Hematopoietic multipotent progenitor cell treated with erythropoietin and hydrocortisone succinate and interleukin-3 and kit ligand, for 17 days (in vitro differentiated cells): ENCODE measurements around the gene FOXP1.

ENCODE experiments used
- DNase-seq: peaks from one replicate; pipeline ENCODE4 v3.0.0-alpha.2; 2015; ENCODE audit warnings: low spot score

FOXP1 gene

GRCh38 chr3:71175691-71176365 is 407.7 kb downstream of the FOXP1 start:
- DNase-seq, result no peak

- no peak for DNase-seq
These were observed 410.6 kb downstream of the FOXP1 start for GRCh38 chr3:71172951-71173350.

GRCh38 chr3:71172189-71172588 is 411.3 kb downstream of the FOXP1 start:
- DNase-seq, result no peak

- no peak for DNase-seq
These were observed 412.3 kb downstream of the FOXP1 start for GRCh38 chr3:71171247-71171646.

- no peak for DNase-seq
These were observed 414.6 kb downstream of the FOXP1 start for GRCh38 chr3:71168880-71169411.

- no peak for DNase-seq
These were observed 415.3 kb downstream of the FOXP1 start for GRCh38 chr3:71168121-71168721.

- DNase-seq, result peak; percentile 44
These were observed 416.9 kb downstream of the FOXP1 start for GRCh38 chr3:71166339-71167240.

GRCh38 chr3:71164881-71165280 is 418.6 kb downstream of the FOXP1 start:
- DNase-seq, result no peak

- no peak for DNase-seq
These were observed 420.2 kb downstream of the FOXP1 start for GRCh38 chr3:71163198-71163918.

GRCh38 chr3:71162221-71162620 is 421.3 kb downstream of the FOXP1 start:
- DNase-seq, result no peak

GRCh38 chr3:71160785-71161546 is 422.6 kb downstream of the FOXP1 start:
- DNase-seq, result no peak

GRCh38 chr3:71156062-71156665 is 427.4 kb downstream of the FOXP1 start:
- no peak for DNase-seq

- DNase-seq, result no peak
These were observed 428.7 kb downstream of the FOXP1 start for GRCh38 chr3:71154846-71155245.

GRCh38 chr3:71153713-71154112 is 429.8 kb downstream of the FOXP1 start:
- no peak for DNase-seq

- no peak for DNase-seq
These were observed 430.6 kb downstream of the FOXP1 start for GRCh38 chr3:71152892-71153265.

GRCh38 chr3:71152039-71152891 is 431.3 kb downstream of the FOXP1 start:
- no peak for DNase-seq

- no peak for DNase-seq
These were observed 433.3 kb downstream of the FOXP1 start for GRCh38 chr3:71149959-71150954.

GRCh38 chr3:71148455-71149060 is 435.0 kb downstream of the FOXP1 start:
- DNase-seq, result no peak
